Fibroblast of peridontal ligament (primary cell): Measurements from ENCODE around the gene TENT5A.

Source experiments
- DNase-seq: peaks from one replicate; pipeline ENCODE4 v3.0.0-alpha.2; 2010; ENCODE audit errors: extremely low read depth

TENT5A gene

GRCh38 chr6:81713205-81713604 is 39.3 kb downstream of the TENT5A start:
- DNase-seq = no peak

GRCh38 chr6:81708113-81708699 is 44.3 kb downstream of the TENT5A start:
- no peak for DNase-seq

GRCh38 chr6:81704700-81705099 is 47.8 kb downstream of the TENT5A start:
- no peak for DNase-seq

- no peak for DNase-seq
These were observed 52.1 kb downstream of the TENT5A start for GRCh38 chr6:81700414-81700813.

GRCh38 chr6:81697559-81697958 is 54.9 kb downstream of the TENT5A start:
- no peak for DNase-seq

- DNase-seq = no peak
These were observed 56.0 kb downstream of the TENT5A start for GRCh38 chr6:81696524-81696923.
